ENCODE results near the gene THSD7B. TPM values are rescaled to one million over a fixed set of nuclear protein-coding genes. Genes with fewer than 3 reads are reported as not detected.
"Not testable (repeated sequence)": the region's sequence is repeated elsewhere in the genome, so short reads cannot be mapped to it uniquely, and the experiment has no call there.

THSD7B gene
- total and polyA plus RNA-seq, 9 donors = 0.27 to 1.8 (median 0.77) TPM

- DNase-seq = peak; percentile 4
- Histone ChIP-seq H3K27ac (ENCODE audit: low read length) (no peak overlapping the region), H3K36me3 (ENCODE audit: control insufficient read depth, insufficient read depth, low read length) (no peaks in the 10 kb centered on the region), H3K4me1 (ENCODE audit: control insufficient read depth, insufficient read depth, low read length) (no peaks in the 10 kb centered on the region), H3K27me3 (ENCODE audit: control insufficient read depth, insufficient read depth, low read length) (no peaks in the 10 kb centered on the region), H3K4me3 (ENCODE audit: low read length) (no peak overlapping the region), H3K9me3 (replicated peaks; ENCODE audit: control insufficient read depth, low read depth, low read length) (no peaks in the 10 kb centered on the region)
- no CpG with 5 or more reads among the region's 2 CpGs for whole genome bisulfite sequencing (ENCODE audit: insufficient coverage)
Observed at GRCh38 chr2:137051778-137052398, 286.5 kb downstream of the THSD7B start.

GRCh38 chr2:137056704-137057103, 291.4 kb downstream of the THSD7B start:
- Histone ChIP-seq H3K36me3 (ENCODE audit: control insufficient read depth, insufficient read depth, low read length) (no peaks in the 10 kb centered on the region), H3K27ac (ENCODE audit: low read length) (no peak overlapping the region), H3K27me3 (ENCODE audit: control insufficient read depth, insufficient read depth, low read length) (no peaks in the 10 kb centered on the region), H3K4me3 (ENCODE audit: low read length) (no peak overlapping the region), H3K4me1 (ENCODE audit: control insufficient read depth, insufficient read depth, low read length) (no peaks in the 10 kb centered on the region), H3K9me3 (replicated peaks; ENCODE audit: control insufficient read depth, low read depth, low read length) (no peaks in the 10 kb centered on the region)
- 90% methylated on average over 2 of the region's 8 CpGs for WGBS (ENCODE audit: insufficient coverage)
- DNase-seq = no peak

GRCh38 chr2:137076111-137076765, 310.9 kb downstream of the THSD7B start:
- WGBS (ENCODE audit: insufficient coverage) = 94% methylated on average over 10 of the region's 22 CpGs
- H3K36me3 ChIP-seq (ENCODE audit: control insufficient read depth, insufficient read depth, low read length); H3K4me1 ChIP-seq (ENCODE audit: control insufficient read depth, insufficient read depth, low read length); DNase-seq; H3K27ac ChIP-seq (ENCODE audit: low read length); H3K9me3 ChIP-seq (replicated peaks; ENCODE audit: control insufficient read depth, low read depth, low read length); H3K4me3 ChIP-seq (ENCODE audit: low read length); H3K27me3 ChIP-seq (ENCODE audit: control insufficient read depth, insufficient read depth, low read length): not testable (repeated sequence)

GRCh38 chr2:137091704-137092103, 326.4 kb downstream of the THSD7B start:
- no peak overlapping the region for H3K27ac ChIP-seq (ENCODE audit: low read length)
- H3K4me1 ChIP-seq (ENCODE audit: control insufficient read depth, insufficient read depth, low read length) = no peaks in the 10 kb centered on the region
- H3K4me3 ChIP-seq (ENCODE audit: low read length) = no peak overlapping the region
- H3K27me3 ChIP-seq (ENCODE audit: control insufficient read depth, insufficient read depth, low read length) = no peaks in the 10 kb centered on the region
- no CpG with 5 or more reads among the region's 3 CpGs for WGBS (ENCODE audit: insufficient coverage)
- no peaks in the 10 kb centered on the region for H3K36me3 ChIP-seq (ENCODE audit: control insufficient read depth, insufficient read depth, low read length)
- no peaks in the 10 kb centered on the region for H3K9me3 ChIP-seq (replicated peaks; ENCODE audit: control insufficient read depth, low read depth, low read length)
- DNase-seq = peak; percentile 1

- DNase-seq = no peak
- H3K27me3 ChIP-seq (ENCODE audit: control insufficient read depth, insufficient read depth, low read length) = no peaks in the 10 kb centered on the region
- H3K9me3 ChIP-seq (replicated peaks; ENCODE audit: control insufficient read depth, low read depth, low read length) = no peaks in the 10 kb centered on the region
- WGBS (ENCODE audit: insufficient coverage) = no CpG with 5 or more reads among the region's 4 CpGs
- H3K4me1 ChIP-seq (ENCODE audit: control insufficient read depth, insufficient read depth, low read length) = no peaks in the 10 kb centered on the region
- no peaks in the 10 kb centered on the region for H3K36me3 ChIP-seq (ENCODE audit: control insufficient read depth, insufficient read depth, low read length)
- no peak overlapping the region for H3K4me3 ChIP-seq (ENCODE audit: low read length)
- no peak overlapping the region for H3K27ac ChIP-seq (ENCODE audit: low read length)
Observed at GRCh38 chr2:137093116-137093515, 327.8 kb downstream of the THSD7B start.

GRCh38 chr2:137096187-137096586, 330.8 kb downstream of the THSD7B start:
- H3K27ac ChIP-seq (ENCODE audit: low read length) = no peak overlapping the region
- DNase-seq = no peak

GRCh38 chr2:137096693-137097092, 331.3 kb downstream of the THSD7B start:
- Histone ChIP-seq H3K27ac (ENCODE audit: low read length) (no peak overlapping the region), H3K36me3 (ENCODE audit: control insufficient read depth, insufficient read depth, low read length) (no peaks in the 10 kb centered on the region), H3K4me3 (ENCODE audit: low read length) (no peak overlapping the region), H3K4me1 (ENCODE audit: control insufficient read depth, insufficient read depth, low read length) (no peaks in the 10 kb centered on the region), H3K9me3 (replicated peaks; ENCODE audit: control insufficient read depth, low read depth, low read length) (no peaks in the 10 kb centered on the region), H3K27me3 (ENCODE audit: control insufficient read depth, insufficient read depth, low read length) (no peaks in the 10 kb centered on the region)
- WGBS (ENCODE audit: insufficient coverage) = no CpG with 5 or more reads among the region's 1 CpG
- DNase-seq = no peak

More at GRCh38 chr2:137096187-137096586, 330.8 kb downstream of the THSD7B start:
- no peaks in the 10 kb centered on the region for H3K36me3 ChIP-seq (ENCODE audit: control insufficient read depth, insufficient read depth, low read length)
- H3K9me3 ChIP-seq (replicated peaks; ENCODE audit: control insufficient read depth, low read depth, low read length) = no peaks in the 10 kb centered on the region
- H3K27me3 ChIP-seq (ENCODE audit: control insufficient read depth, insufficient read depth, low read length) = no peaks in the 10 kb centered on the region
- no peak overlapping the region for H3K4me3 ChIP-seq (ENCODE audit: low read length)
- H3K4me1 ChIP-seq (ENCODE audit: control insufficient read depth, insufficient read depth, low read length) = no peaks in the 10 kb centered on the region

GRCh38 chr2:137101814-137102213, 336.5 kb downstream of the THSD7B start:
- not testable (repeated sequence) for H3K27me3 ChIP-seq (ENCODE audit: control insufficient read depth, insufficient read depth, low read length); H3K9me3 ChIP-seq (replicated peaks; ENCODE audit: control insufficient read depth, low read depth, low read length); H3K4me3 ChIP-seq (ENCODE audit: low read length); H3K4me1 ChIP-seq (ENCODE audit: control insufficient read depth, insufficient read depth, low read length); DNase-seq; H3K27ac ChIP-seq (ENCODE audit: low read length); H3K36me3 ChIP-seq (ENCODE audit: control insufficient read depth, insufficient read depth, low read length)
- 91% methylated on average over 3 of the region's 3 CpGs for WGBS (ENCODE audit: insufficient coverage)

GRCh38 chr2:137107904-137108303, 342.6 kb downstream of the THSD7B start:
- Histone ChIP-seq H3K36me3 (ENCODE audit: control insufficient read depth, insufficient read depth, low read length) (no peaks in the 10 kb centered on the region), H3K4me3 (ENCODE audit: low read length) (no peak overlapping the region), H3K9me3 (replicated peaks; ENCODE audit: control insufficient read depth, low read depth, low read length) (no peaks in the 10 kb centered on the region), H3K27me3 (ENCODE audit: control insufficient read depth, insufficient read depth, low read length) (no peaks in the 10 kb centered on the region), H3K27ac (ENCODE audit: low read length) (no peak overlapping the region), H3K4me1 (ENCODE audit: control insufficient read depth, insufficient read depth, low read length) (no peaks in the 10 kb centered on the region)
- no peak for DNase-seq

GRCh38 chr2:137111896-137112295, 346.6 kb downstream of the THSD7B start:
- 31% methylated on average over 2 of the region's 5 CpGs for WGBS (ENCODE audit: insufficient coverage)
- Histone ChIP-seq H3K36me3 (ENCODE audit: control insufficient read depth, insufficient read depth, low read length) (no peaks in the 10 kb centered on the region), H3K27me3 (ENCODE audit: control insufficient read depth, insufficient read depth, low read length) (no peaks in the 10 kb centered on the region), H3K27ac (ENCODE audit: low read length) (no peak overlapping the region), H3K4me3 (ENCODE audit: low read length) (no peak overlapping the region), H3K4me1 (ENCODE audit: control insufficient read depth, insufficient read depth, low read length) (no peaks in the 10 kb centered on the region), H3K9me3 (replicated peaks; ENCODE audit: control insufficient read depth, low read depth, low read length) (no peaks in the 10 kb centered on the region)
- no peak for DNase-seq
